GM21526 (cell line): Measurements from ENCODE around the gene EMCN.
"Not testable (repeated sequence)": the region's sequence is repeated elsewhere in the genome, so short reads cannot be mapped to it uniquely, and the experiment has no call there.

Experiments used
- ATAC-seq: cut with Tn5 transposase; IDR thresholded peaks from one replicate; pipeline ENCODE4 v1.9.1; 2021; ENCODE audit warnings: moderate library complexity; ENCODE audit not compliant: unreplicated experiment, low FRiP score

The EMCN gene, protein sequence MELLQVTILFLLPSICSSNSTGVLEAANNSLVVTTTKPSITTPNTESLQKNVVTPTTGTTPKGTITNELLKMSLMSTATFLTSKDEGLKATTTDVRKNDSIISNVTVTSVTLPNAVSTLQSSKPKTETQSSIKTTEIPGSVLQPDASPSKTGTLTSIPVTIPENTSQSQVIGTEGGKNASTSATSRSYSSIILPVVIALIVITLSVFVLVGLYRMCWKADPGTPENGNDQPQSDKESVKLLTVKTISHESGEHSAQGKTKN

DNA sequence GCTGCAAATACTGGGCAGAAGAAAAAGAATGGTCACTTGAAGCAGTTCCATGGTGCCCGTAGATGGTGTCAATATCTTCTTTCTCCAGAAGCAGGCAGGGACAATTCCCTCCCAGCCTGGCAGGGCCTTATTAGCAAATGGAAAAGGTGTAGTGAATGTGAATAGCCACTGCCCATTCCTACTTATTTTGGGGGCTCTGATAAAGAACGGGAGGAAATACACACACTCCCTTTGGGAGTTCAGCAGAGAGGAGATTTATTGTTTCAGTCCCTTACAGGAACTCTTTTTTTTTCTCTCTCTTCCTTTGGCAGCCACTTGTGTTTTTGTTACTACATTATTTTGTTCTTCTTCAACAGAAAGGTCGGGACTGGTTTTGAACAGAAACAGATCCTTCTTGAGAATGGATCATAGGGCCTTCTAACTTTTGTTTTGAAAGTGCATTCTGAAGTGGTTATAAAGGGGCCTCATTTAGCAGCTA lies at the start of gene EMCN:
Gene EMCN (minus strand): TSS at position 159 of the 478 bp plus-strand sequence. CDS start 108 bp downstream, at position 51.
- ATAC-seq, result no peak

DNA sequence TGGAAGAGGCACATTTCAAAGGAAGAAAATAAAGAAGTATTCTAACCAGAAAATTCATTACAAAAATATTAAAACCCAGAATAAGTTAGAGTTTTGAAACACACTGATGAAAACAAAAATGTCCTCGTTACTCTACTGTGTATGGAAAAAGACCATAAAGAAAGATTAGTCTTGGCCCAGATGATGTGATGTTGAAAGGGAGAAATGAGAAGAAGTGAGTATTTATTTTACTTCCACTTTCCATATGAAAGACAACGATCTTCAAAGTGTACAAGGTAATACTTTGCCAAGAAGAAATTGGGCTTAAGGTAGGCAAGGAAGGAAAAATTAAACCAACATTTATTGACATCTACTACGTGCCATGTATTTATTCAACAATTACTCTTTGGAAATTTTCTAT lies 48.6 kb upstream of the EMCN start:
- ATAC-seq, result peak; percentile 57

DNA sequence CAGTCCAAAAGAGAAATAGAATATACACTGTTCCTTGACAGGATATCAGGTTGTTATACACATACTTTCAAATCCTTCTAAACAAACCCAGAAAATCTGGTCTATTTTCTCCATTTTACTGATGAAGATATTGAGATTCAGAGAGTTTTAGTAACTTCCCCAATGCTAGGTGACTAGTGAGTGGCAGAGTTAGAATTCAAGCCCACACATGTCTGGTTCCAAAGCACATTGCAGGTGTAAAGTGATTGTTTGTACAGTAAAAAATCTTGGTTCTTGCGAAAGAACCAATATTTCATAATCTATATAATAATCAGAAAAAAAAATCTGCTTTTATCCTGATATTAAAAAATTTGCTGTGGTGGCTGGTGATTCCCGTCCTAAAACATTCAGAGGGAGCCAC lies 39.5 kb upstream of the EMCN start:
- no peak for ATAC-seq

DNA sequence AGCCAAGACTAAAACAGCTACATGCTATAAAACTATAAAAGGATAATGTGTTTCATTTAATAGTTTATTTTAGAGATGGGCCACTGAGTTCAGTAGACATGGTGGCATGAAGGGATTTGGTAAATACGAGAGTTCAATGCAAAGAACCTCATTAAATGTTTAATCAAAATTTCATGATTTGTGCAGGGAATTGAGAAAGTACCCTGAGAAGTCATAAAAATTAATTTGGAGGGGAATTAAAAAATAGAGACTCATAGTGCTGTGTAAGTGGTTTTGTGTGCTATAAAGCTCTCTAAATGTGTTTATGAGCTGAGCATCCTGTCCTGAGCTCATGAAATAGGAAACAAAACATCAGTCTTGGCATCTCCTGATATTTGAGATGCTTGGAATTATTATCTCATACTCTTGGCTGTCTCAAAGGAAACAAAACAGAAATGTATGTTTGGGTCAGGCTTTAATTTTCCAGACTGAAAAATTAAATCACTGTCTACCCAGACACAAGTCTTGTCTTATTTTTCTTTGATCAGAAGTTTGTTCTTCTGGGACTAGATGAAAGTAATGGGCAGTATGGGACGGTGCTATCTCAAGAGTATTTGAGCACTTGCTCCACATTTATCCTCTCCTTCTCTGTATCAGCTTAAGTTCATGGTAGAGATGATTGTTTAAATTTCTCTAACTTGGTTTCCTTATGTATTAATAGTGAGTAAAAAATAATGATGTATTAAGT lies 38.0 kb upstream of the EMCN start:
- no peak for ATAC-seq

DNA sequence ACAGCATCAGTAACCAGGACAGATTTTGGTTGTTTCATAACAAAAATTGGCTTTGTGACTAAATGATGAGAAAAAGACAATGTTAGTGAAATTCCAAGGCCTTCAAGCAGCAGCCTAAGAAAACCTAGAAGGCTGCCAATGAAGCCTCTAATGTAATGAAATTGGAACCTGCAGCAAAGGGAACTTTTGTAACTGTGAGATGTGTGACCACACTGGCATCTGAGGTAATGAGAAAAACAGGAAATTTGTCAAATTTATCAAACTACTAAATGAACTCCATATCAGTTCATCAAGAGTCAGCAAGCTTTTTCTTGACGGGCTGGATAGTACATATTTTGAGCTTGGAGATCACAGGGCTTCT lies 30.4 kb upstream of the EMCN start:
- ATAC-seq, result no peak

- ATAC-seq, result no peak
Measured at GRCh38 chr4:100547541-100548199, 29.8 kb upstream of the EMCN start.

- ATAC-seq, result no peak
Measured at GRCh38 chr4:100545427-100545826, 27.6 kb upstream of the EMCN start.

GRCh38 chr4:100540131-100540530 lies 22.3 kb upstream of the EMCN start:
- peak; percentile 52 for ATAC-seq

- no peak for ATAC-seq
Measured at GRCh38 chr4:100539706-100540105, 21.9 kb upstream of the EMCN start.

DNA sequence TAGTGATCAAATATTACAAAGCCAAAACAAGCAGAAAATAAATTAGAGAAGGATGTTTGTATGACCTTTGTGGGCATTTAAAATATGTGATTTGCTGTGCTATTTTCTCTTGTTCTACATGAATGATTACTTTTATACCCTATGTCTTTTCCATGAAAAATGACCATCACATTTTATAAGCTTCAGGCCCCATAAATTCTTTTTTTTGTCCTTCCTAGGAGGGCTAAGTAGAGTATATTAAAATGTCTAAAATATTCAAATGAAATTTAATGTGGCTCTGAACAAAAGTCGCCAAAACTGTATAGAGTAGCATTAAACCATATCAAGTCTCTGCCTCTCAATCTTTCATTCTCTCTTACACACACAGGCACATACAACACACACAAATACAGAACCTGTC lies 15.9 kb upstream of the EMCN start:
- no peak for ATAC-seq

DNA sequence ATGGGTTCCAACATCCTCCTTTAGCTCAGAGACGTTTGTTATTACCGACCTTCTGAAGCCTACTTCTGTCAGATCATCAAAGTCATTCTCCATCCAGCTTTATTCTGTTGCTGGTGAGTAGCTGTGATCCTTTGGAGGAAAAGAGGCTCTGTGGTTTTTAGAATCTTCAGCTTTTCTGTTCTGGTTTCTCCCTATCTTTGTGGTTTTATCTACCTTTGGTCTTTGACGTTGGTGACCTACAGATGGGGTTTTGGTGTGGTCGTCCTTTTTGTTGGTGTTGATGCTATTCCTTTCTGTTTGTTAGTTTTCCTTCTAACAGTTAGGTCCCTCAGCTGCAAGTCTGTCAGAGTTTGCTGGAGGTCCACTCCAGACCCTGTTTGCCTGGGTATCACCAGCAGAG lies 12.3 kb upstream of the EMCN start:
- ATAC-seq, result not testable (repeated sequence)

DNA sequence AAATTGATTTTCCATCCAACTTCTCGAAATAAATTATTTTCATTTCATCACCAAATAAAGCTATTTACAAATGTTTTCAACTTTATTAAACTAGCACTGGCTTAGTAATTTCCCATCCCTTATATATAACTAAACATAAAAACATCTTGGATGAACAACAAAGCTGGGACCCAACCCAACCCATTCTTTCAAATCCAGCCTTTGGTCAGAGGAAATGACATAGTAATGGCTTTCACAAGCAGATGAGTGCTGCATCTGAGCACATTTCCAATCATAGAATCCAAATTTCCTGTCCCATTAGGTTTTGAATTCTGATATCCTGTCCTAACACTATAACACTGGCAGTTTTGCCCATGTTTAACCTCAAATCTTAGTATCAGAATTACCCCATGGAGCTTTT lies 7.9 kb upstream of the EMCN start:
- ATAC-seq, result no peak

- no peak for ATAC-seq
Measured at GRCh38 chr4:100519205-100519604, 1.4 kb upstream of the EMCN start.

DNA sequence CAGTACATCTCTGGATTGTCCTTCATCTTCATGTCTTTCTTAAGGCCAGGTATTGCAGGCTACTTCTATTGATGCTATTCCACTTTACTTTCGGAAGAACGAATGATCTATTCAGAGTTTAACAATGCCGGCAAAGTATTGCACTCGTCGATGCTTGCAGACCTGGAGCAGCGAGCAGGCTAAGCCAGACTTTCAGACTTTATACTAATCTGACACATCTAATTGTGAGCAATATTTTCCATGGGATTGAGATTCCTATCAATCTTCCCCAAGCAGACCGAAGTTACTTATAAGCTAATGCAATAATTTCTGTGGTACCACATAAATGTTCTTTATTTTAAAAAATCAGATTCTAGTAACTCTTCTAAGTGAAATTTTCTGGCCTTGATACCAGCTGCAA lies 1.6 kb downstream of the EMCN start:
- ATAC-seq, result no peak

- ATAC-seq, result no peak
Measured at GRCh38 chr4:100511896-100512295, 5.9 kb downstream of the EMCN start.

GRCh38 chr4:100510551-100510950 lies 7.3 kb downstream of the EMCN start:
- ATAC-seq, result no peak

DNA sequence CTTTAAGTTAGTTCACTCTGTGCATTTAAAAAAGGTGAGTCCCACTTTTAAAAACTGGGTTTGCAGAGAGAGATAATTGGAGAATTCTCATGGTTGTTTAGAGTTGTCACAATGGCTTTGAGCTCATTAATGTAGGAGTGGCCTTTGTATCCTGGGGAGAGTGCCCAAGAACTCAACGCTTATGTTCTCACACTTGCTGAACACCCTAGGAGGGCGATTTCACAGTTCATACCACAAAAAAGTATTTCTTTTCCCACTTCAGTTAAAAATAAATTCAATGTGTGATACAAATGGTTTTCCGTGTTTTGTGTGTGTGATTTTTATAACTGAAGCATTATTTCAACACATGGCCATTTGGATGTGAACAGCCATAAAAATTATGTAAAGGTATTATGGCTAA lies 8.4 kb downstream of the EMCN start:
- ATAC-seq, result no peak

GRCh38 chr4:100508691-100509090 lies 9.1 kb downstream of the EMCN start:
- ATAC-seq, result no peak

GRCh38 chr4:100504086-100504874 lies 13.5 kb downstream of the EMCN start:
- no peak for ATAC-seq

- no peak for ATAC-seq
Measured at GRCh38 chr4:100497791-100498190, 20.0 kb downstream of the EMCN start.

DNA sequence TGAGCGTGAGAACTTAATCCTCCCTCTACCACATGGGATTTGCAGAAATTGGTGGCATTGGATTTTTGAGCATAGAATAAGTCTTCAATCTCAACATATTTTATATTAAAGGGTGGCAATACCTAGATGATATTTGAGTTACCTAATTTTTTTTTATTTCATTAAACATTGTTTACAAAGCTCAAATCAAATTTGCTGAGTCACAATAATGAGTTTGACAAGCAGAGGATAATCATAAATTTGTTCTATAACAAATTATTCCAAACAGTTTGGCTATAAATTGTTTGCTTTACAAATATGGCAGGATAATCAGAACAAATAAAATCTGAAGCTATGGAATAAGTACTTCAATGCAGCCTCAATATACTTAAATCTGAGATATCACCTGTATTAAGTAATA lies 22.7 kb downstream of the EMCN start:
- no peak for ATAC-seq
